HL-60 (cell line): Measurements from ENCODE around the gene CDC37.
A peak's percentile ranks its signal among the peaks of the same experiment; 100 is the strongest.
"Not testable (repeated sequence)": the region's sequence is repeated elsewhere in the genome, so short reads cannot be mapped to it uniquely, and the experiment has no call there.

Experiments used
- DNase-seq, 2 experiments: peaks; one replicate each; pipeline ENCODE4 v3.0.0-alpha.2; 2010 to 2020; ENCODE audit warnings: low read depth in 1 of 2, low spot score in 1 of 2
- H3K27ac ChIP-seq: fragments of 250-450 bp; sonication (Bioruptor Pico); replicated peaks from 2 replicates; pipeline ENCODE4 v1.5.1; 2020; ENCODE audit warnings: mild to moderate bottlenecking, moderate library complexity
- H3K27me3 ChIP-seq: fragments of 250-450 bp; sonication (Bioruptor Pico); 2 replicates; pipeline ENCODE4 v1.5.1; 2021; ENCODE audit warnings: mild to moderate bottlenecking, moderate library complexity; ENCODE audit not compliant: insufficient read depth, poor library complexity, severe bottlenecking
- H3K4me3 ChIP-seq: replicated peaks from 2 replicates; pipeline ENCODE4 v1.5.1; 2011; ENCODE audit warnings: mild to moderate bottlenecking, control low read depth, low read length; ENCODE audit not compliant: insufficient read depth
- GABPA ChIP-seq: IDR thresholded peaks from 2 replicates; pipeline ENCODE4 v1.6.1; 2012; ENCODE audit warnings: low read depth
- POLR2AphosphoS5 ChIP-seq: IDR thresholded peaks from 2 replicates; pipeline ENCODE4 v1.6.1; 2012; ENCODE audit warnings: low read depth
- SPI1 ChIP-seq: IDR thresholded peaks from 2 replicates; pipeline ENCODE4 v1.6.1; 2012; ENCODE audit warnings: low read depth, mild to moderate bottlenecking, borderline replicate concordance
- TF ChIP-seq, protein P1 (sequence below): IDR thresholded peaks from 2 replicates; pipeline ENCODE4 v1.6.1; 2012; ENCODE audit warnings: low read depth; ENCODE audit not compliant: insufficient replicate concordance
- TF ChIP-seq, protein P2 (sequence below): IDR thresholded peaks from one replicate; pipeline ENCODE4 v1.5.1; 2011; ENCODE audit warnings: low read length, control low read depth, inconsistent platforms; ENCODE audit not compliant: insufficient read depth

The CDC37 gene

DNA sequence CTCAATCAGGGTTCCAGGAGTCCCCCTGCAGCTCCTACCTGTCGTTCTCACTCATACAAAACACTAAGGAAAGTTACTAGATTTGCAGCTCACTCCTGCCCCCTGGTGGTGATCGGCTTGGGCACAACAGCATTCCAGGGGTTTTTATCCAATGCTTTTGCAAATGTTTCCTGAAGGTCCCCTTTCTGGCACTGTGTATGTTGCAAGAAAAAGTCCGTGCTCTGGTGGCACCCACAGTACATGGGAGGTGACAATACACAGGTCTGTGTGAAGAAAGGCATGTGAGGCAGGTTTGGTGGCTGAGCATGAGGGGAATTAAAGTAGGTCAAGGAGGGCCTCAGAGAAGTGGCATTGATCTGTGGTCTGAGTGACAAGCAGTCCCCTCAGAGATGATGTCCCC lies 14.4 kb downstream of the CDC37 start:
- DNase-seq = peak in 1 of 2 experiments; percentile 78
- H3K27ac ChIP-seq = no peak overlapping the region
- TF ChIP-seq, protein P1, sequence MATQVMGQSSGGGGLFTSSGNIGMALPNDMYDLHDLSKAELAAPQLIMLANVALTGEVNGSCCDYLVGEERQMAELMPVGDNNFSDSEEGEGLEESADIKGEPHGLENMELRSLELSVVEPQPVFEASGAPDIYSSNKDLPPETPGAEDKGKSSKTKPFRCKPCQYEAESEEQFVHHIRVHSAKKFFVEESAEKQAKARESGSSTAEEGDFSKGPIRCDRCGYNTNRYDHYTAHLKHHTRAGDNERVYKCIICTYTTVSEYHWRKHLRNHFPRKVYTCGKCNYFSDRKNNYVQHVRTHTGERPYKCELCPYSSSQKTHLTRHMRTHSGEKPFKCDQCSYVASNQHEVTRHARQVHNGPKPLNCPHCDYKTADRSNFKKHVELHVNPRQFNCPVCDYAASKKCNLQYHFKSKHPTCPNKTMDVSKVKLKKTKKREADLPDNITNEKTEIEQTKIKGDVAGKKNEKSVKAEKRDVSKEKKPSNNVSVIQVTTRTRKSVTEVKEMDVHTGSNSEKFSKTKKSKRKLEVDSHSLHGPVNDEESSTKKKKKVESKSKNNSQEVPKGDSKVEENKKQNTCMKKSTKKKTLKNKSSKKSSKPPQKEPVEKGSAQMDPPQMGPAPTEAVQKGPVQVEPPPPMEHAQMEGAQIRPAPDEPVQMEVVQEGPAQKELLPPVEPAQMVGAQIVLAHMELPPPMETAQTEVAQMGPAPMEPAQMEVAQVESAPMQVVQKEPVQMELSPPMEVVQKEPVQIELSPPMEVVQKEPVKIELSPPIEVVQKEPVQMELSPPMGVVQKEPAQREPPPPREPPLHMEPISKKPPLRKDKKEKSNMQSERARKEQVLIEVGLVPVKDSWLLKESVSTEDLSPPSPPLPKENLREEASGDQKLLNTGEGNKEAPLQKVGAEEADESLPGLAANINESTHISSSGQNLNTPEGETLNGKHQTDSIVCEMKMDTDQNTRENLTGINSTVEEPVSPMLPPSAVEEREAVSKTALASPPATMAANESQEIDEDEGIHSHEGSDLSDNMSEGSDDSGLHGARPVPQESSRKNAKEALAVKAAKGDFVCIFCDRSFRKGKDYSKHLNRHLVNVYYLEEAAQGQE = no peak
- TF ChIP-seq, protein P2, sequence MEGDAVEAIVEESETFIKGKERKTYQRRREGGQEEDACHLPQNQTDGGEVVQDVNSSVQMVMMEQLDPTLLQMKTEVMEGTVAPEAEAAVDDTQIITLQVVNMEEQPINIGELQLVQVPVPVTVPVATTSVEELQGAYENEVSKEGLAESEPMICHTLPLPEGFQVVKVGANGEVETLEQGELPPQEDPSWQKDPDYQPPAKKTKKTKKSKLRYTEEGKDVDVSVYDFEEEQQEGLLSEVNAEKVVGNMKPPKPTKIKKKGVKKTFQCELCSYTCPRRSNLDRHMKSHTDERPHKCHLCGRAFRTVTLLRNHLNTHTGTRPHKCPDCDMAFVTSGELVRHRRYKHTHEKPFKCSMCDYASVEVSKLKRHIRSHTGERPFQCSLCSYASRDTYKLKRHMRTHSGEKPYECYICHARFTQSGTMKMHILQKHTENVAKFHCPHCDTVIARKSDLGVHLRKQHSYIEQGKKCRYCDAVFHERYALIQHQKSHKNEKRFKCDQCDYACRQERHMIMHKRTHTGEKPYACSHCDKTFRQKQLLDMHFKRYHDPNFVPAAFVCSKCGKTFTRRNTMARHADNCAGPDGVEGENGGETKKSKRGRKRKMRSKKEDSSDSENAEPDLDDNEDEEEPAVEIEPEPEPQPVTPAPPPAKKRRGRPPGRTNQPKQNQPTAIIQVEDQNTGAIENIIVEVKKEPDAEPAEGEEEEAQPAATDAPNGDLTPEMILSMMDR = peak; percentile 87

DNA sequence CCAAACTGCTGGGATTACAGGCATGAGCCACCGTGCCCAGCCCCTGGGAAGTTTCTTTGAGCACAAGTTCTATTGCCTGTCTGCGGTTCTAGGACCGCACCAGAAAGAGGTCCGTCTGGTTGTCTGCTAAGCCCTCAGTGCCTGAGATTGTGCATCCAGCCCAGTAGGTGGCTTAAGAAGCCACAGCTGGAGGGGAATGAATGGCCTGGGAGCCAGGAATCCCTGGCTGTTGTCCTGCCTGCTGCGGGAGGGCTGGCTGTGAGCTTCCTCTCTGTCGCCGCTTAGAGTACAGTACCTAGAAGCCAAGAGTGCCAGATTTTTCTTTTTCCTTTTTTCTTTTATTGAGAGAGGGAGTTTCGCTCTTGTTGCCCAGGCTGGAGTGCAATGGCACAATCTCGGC lies 18.8 kb downstream of the CDC37 start:
- Histone ChIP-seq H3K27ac (no peak overlapping the region), H3K4me3 (no peak overlapping the region), H3K27me3 (no peaks in the 10 kb centered on the region)
- DNase-seq = no peak
- TF ChIP-seq, protein P1 = no peak
- TF ChIP-seq SPI1 = no peak
- TF ChIP-seq GABPA = no peak
- TF ChIP-seq, protein P2 = no peak
- no peak for TF ChIP-seq POLR2AphosphoS5

More for the DNA sequence above, 14.4 kb downstream of the CDC37 start:
- H3K4me3 ChIP-seq = no peak overlapping the region
- no peaks in the 10 kb centered on the region for H3K27me3 ChIP-seq

DNA sequence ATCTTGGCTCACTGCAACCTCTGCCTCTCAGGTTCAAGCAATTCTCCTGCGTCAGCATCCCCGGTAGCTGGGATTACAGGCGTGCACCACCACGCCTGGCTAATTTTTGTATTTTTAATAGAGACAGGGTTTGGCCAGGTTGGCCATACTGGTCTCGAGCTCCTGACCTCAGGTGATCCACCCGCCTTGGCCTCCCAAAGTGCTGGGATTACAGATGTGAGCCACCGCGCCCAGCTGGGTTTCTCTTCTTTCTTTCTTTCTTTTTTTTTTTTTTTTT lies 20.2 kb downstream of the CDC37 start:
- not testable (repeated sequence) for H3K27me3 ChIP-seq, H3K4me3 ChIP-seq, H3K27ac ChIP-seq, DNase-seq

DNA sequence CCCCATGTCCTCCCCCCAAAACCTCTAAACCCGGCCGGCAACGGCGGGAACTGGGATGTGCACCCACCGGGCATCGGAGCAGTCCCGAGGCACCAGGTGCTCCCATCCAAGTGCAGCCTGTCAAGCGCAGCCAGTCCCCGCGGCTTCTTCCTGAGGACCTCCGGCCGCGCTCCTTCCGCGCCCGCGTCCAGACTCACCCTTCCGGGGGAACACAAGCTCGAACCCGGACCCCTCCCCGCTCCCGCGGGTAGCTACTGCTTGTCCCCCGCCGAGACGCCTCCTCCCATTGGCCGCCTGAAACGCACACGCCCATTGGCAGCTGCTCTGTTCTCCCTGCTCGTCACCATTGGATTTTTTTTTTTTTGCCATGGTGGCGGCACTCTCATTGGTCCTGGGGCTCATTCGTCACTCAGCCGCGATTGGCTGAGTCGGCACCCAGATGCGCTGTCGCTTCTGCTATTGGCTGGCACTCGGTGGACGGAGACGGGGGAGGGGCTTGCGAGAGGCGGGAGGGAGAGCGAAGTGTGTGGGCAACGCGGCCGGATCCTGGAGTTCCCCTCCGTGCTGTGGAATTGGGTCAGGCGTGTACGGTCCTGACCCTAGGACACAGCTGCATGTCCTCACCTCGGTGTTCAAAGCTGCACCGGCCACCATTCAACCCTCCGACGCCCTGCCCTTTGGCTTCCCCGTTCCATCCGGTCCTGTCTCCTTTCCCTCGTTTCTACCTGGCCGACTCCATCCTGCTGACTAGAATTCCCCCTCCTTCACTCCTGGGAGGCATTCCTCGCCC lies 22.8 kb downstream of the CDC37 start, which contains the start of gene TYK2:
TSS of gene TYK2 (minus strand) at position 260 of the 790 bp plus-strand sequence. CDS start 2,166 bp downstream, outside the sequence.
- DNase-seq = peak; percentile 98 to 99
- Histone ChIP-seq H3K27me3 (no peaks in the 10 kb centered on the region), H3K4me3 (peak within 1 kb of the TSS; percentile 91), H3K27ac (peak within 1 kb of the TSS; percentile 79)
- TF ChIP-seq GABPA (no peak), POLR2AphosphoS5 (peak; percentile 77), SPI1 (no peak)
- TF ChIP-seq, protein P1 = peak; percentile 28
- TF ChIP-seq, protein P2 = no peak
